HepG2 (cell line): ENCODE results near the gene WIPF2. TPM values are rescaled to one million over a fixed set of nuclear protein-coding genes. Genes with fewer than 3 reads are reported as not detected.

Experiments
- ATAC-seq: fragments of 200-7000 bp; cut with Tn5 transposase; 3 replicates; pipeline ENCODE4 v1.9.1; 2020; ENCODE audit warnings: mild to moderate bottlenecking, moderate library complexity
- BruUV-seq: library from RNA; stranded (reverse); fragments of 400-500 nt; replicated peaks from 2 replicates; lab custom pipeline; 2021; lab: Mats Ljungman, UMichigan
- CTCF ChIA-PET: fragments of 300-600 bp; formaldehyde crosslinking; extraction: SDS; loops from one replicate; lab custom pipeline; 2021; ENCODE audit warnings: low total read pairs, inconsistent platforms, low intra/inter-chr PET ratio; lab: Yijun Ruan, JAX
- POLR2A ChIA-PET: fragments of 350-600 bp; sonication (Branson Sonifier 250); formaldehyde crosslinking; loops from one replicate; lab custom pipeline; 2020; ENCODE audit warnings: antibody characterized with exemption, inconsistent platforms; lab: Yijun Ruan, JAX
- DNase-seq: peaks from one replicate; pipeline ENCODE4 v3.0.0-alpha.2; 2015; ENCODE audit warnings: low spot score
- FAIRE-seq: peaks from 3 replicates; lab custom pipeline; 2011; peaks lifted over from hg19 to GRCh38; lab: Jason Lieb, UNC
- H2AFZ ChIP-seq: one replicate; pipeline ENCODE4 v1.6.1; 2011; ENCODE audit warnings: low read length, inconsistent platforms
- H3K27ac ChIP-seq: fragments of 300-600 bp; 3 replicates; pipeline ENCODE4 v1.8.0; 2011; ENCODE audit warnings: mixed run types, mild to moderate bottlenecking, mixed read lengths, low read length, inconsistent platforms; ENCODE audit not compliant: insufficient read depth; ENCODE audit errors: extremely low read length
- H3K27me3 ChIP-seq, 2 experiments: fragments of 200-600 bp in 1 of 2; 2 replicates in 1 of 2; 3 replicates in 1 of 2; pipeline versions ENCODE4 v1.6.0 to v1.8.0; 2011; ENCODE audit warnings: low read length in 2 of 2, mild to moderate bottlenecking in 2 of 2, moderate library complexity in 2 of 2, inconsistent platforms in 1 of 2; ENCODE audit not compliant: insufficient read depth in 2 of 2, control insufficient read depth in 1 of 2
- H3K36me3 ChIP-seq, 2 experiments: fragments of 200-600 bp in 1 of 2; replicated peaks in 1 of 2; 2 replicates in 1 of 2; 3 replicates in 1 of 2; pipeline versions ENCODE4 v1.5.1 to v1.8.0; 2011; ENCODE audit warnings: low read length in 2 of 2, inconsistent platforms in 1 of 2; ENCODE audit not compliant: insufficient read depth in 2 of 2, control insufficient read depth in 1 of 2
- H3K4me1 ChIP-seq: 2 replicates; pipeline ENCODE4 v1.5.1; 2012; ENCODE audit warnings: low read length, inconsistent platforms; ENCODE audit not compliant: insufficient read depth
- H3K4me2 ChIP-seq: 2 replicates; pipeline ENCODE4 v1.6.0; 2011; ENCODE audit warnings: low read depth, low read length, inconsistent platforms
- H3K4me3 ChIP-seq, 3 experiments: fragments of 200-600 bp in 1 of 3; sonication (generic), shearing (Covaris generic) in 1 of 3; replicated peaks in 1 of 3; 2 replicates each; pipeline ENCODE4 v1.5.1; 2011 to 2016; ENCODE audit warnings: low read length in 3 of 3, inconsistent platforms in 2 of 3, low read depth in 2 of 3, mild to moderate bottlenecking in 2 of 3, control low read depth in 1 of 3, mixed read lengths in 1 of 3; ENCODE audit not compliant: insufficient read depth in 1 of 3
- H3K79me2 ChIP-seq: one replicate; pipeline ENCODE4 v1.6.1; 2011; ENCODE audit warnings: low read length, inconsistent platforms; ENCODE audit not compliant: insufficient read depth
- H3K9ac ChIP-seq: 2 replicates; pipeline ENCODE4 v1.6.0; 2011; ENCODE audit warnings: mild to moderate bottlenecking, low read depth, low read length, inconsistent platforms; ENCODE audit not compliant: insufficient read depth
- H3K9me3 ChIP-seq: 2 replicates; pipeline ENCODE4 v1.5.1; 2012; ENCODE audit warnings: mild to moderate bottlenecking, low read length
- H4K20me1 ChIP-seq: 2 replicates; pipeline ENCODE4 v1.6.0; 2011; ENCODE audit warnings: inconsistent platforms, mild to moderate bottlenecking, low read length, moderate library complexity; ENCODE audit not compliant: insufficient read depth
- AKAP8 ChIP-seq: sonication (generic); formaldehyde crosslinking; IDR thresholded peaks from 2 replicates; pipeline ENCODE4 v1.5.1; 2020; ENCODE audit warnings: mild to moderate bottlenecking, missing genetic modification reagents
- CAMTA2 ChIP-seq: sonication (generic); formaldehyde crosslinking; IDR thresholded peaks from 2 replicates; pipeline ENCODE4 v1.4.0; 2020; ENCODE audit warnings: mild to moderate bottlenecking, missing genetic modification reagents, borderline replicate concordance
- CCAR2 ChIP-seq: fragments of 200-400 bp; formaldehyde crosslinking; optimal IDR thresholded peaks from 2 replicates; pipeline ENCODE3; 2018; ENCODE audit warnings: low read depth, mild to moderate bottlenecking, low read length, moderate library complexity
- CEBPZ ChIP-seq: IDR thresholded peaks from 2 replicates; pipeline ENCODE4 v1.6.1; 2012; ENCODE audit warnings: low read length, improper control_type of control experiment
- FOXM1 ChIP-seq: sonication (generic); formaldehyde crosslinking; IDR thresholded peaks from 2 replicates; pipeline ENCODE4 v1.5.0; 2020; ENCODE audit warnings: missing genetic modification reagents
- MXD4 ChIP-seq: IDR thresholded peaks from 2 replicates; pipeline ENCODE4 v1.6.1; 2016; ENCODE audit warnings: mild to moderate bottlenecking, missing biosample characterization, missing genetic modification reagents
- PATZ1 ChIP-seq: sonication (generic); formaldehyde crosslinking; IDR thresholded peaks from 2 replicates; pipeline ENCODE4 v1.4.0; 2020; ENCODE audit warnings: missing genetic modification reagents
- SCMH1 ChIP-seq: sonication (generic); formaldehyde crosslinking; IDR thresholded peaks from 2 replicates; pipeline ENCODE4 v1.9.0; 2021; ENCODE audit warnings: missing genetic modification reagents, mild to moderate bottlenecking, borderline replicate concordance
- SRY ChIP-seq: sonication (generic); formaldehyde crosslinking; IDR thresholded peaks from 2 replicates; pipeline ENCODE4 v1.8.0; 2022; ENCODE audit warnings: mild to moderate bottlenecking, missing genetic modification reagents
- ZBTB26 ChIP-seq: IDR thresholded peaks from 2 replicates; pipeline ENCODE4 v1.6.1; 2016; ENCODE audit warnings: missing compliant biosample characterization, missing genetic modification reagents, borderline replicate concordance
- ZNF225 ChIP-seq: sonication (generic); formaldehyde crosslinking; IDR thresholded peaks from 2 replicates; pipeline ENCODE4 v1.4.0; 2020; ENCODE audit warnings: mild to moderate bottlenecking, missing genetic modification reagents
- ZNF253 ChIP-seq: sonication (generic); formaldehyde crosslinking; IDR thresholded peaks from 2 replicates; pipeline ENCODE4 v1.8.0; 2022; ENCODE audit warnings: mild to moderate bottlenecking, missing genetic modification reagents, borderline replicate concordance
- WGBS: methylation state at CpG from one replicate; pipeline ENCODE4 v1.1.6; 2017; ENCODE audit warnings: low lambda C conversion rate; 5-methylcytosine and 5-hydroxymethylcytosine counted together
- in situ Hi-C: cut with HindIII; loops from 2 replicates; pipeline ENCODE4 v1.10.0; 2017; ENCODE audit warnings: low pct_unique_long_range_greater_than_20kb; ENCODE audit not compliant: extremely low pct_ligation_motif_present
- intact Hi-C: fragments of 100-400 bp; cut with micrococcal nuclease; formaldehyde crosslinking; loops from one replicate; pipeline ENCODE4 v1.10.0; 2022; ENCODE audit not compliant: unreplicated experiment
- polyA plus RNA-seq, 8 experiments: library from polyadenylated mRNA; depleted of rRNA in 3 of 8; stranded (reverse) in 7 of 8; unstranded in 1 of 8; fragments of >200 nt; fragmentation: Illumina TruSeq in 4 of 8; extraction: Trizol in 4 of 8; gene quantifications; 2 replicates each; pipeline versions ENCODE4 v1.2.1 to v1.2.3, GENCODE V29; 2011 to 2016; ENCODE audit warnings: low read depth in 4 of 8, missing spikeins in 1 of 8, mixed read lengths in 1 of 8; ENCODE audit not compliant: insufficient read depth in 1 of 8
- total RNA-seq, 5 experiments: library from RNA; depleted of rRNA; stranded (reverse); fragments of >200 nt; fragmentation: Illumina TruSeq; extraction: Trizol; gene quantifications; 2 replicates each; pipeline ENCODE4 v1.2.3, GENCODE V29; 2016; ENCODE audit warnings: low read depth in 1 of 5

Gene WIPF2
- total and polyA plus RNA-seq, 2 of the 13 experiments (the other 11 are each of a cell fraction or from before 2014, with no cell fraction given): 7.2 to 10.8 TPM

- TF ChIP-seq SCMH1 (no peak), AKAP8 (CRISPR knock-in tag) (no peak)
- TF ChIP-seq, all 625 proteins: peak for 0
- Histone ChIP-seq H3K4me2 (no peak overlapping the region), H4K20me1 (no peaks in the 10 kb centered on the region), H2AFZ (no peak overlapping the region), H3K27ac (no peak overlapping the region), H3K27me3 (no peaks in the 10 kb centered on the region), H3K79me2 (no peaks in the 10 kb centered on the region), H3K36me3 (peaks cover 8 to 9% of the 10 kb centered on the region in 2 experiments; a peak in 3 of 5 replicates), H3K4me1 (peaks cover 26% of the 10 kb centered on the region), H3K9me3 (no peaks in the 10 kb centered on the region), H3K9ac (no peak overlapping the region), H3K4me3 (no peak overlapping the region)
- no peak for DNase-seq
- intact Hi-C loops: no loop called here
- CTCF ChIA-PET: no interaction called here
- no TSS peak for BruUV-seq
- ATAC-seq: no peak
- in situ Hi-C loops: no loop called here
- 96% methylated on average over 8 of the region's 8 CpGs for WGBS
- no peak for FAIRE-seq
- POLR2A ChIA-PET: no interaction called here
Measured at GRCh38 chr17:40181205-40181604, 37.9 kb upstream of the WIPF2 start.

GRCh38 chr17:40182606-40183005, 36.5 kb upstream of the WIPF2 start:
- H3K36me3 ChIP-seq: 0 out of 5 replicates have a peak, but pooled peaks cover 0 to 2% of the 10 kb centered on the region in 2 experiments
- no peak for FAIRE-seq
- H3K27ac ChIP-seq: no peak overlapping the region
- H3K9me3 ChIP-seq: no peaks in the 10 kb centered on the region
- no peak overlapping the region for H3K4me3 ChIP-seq
- ChIA-PET POLR2A (interaction anchor here (0.7 to 0.9 kb wide), 3 partner anchors 15 to 99 kb away, joined by 3 to 5 read pairs (median 3); partner anchors contain the start of gene WIPF2), CTCF (no interaction called here)
- H3K79me2 ChIP-seq: no peaks in the 10 kb centered on the region
- ATAC-seq: no peak
- in situ Hi-C loops: no loop called here
- no peak overlapping the region for H3K9ac ChIP-seq
- H4K20me1 ChIP-seq: no peaks in the 10 kb centered on the region
- H3K27me3 ChIP-seq: no peaks in the 10 kb centered on the region
- no peak overlapping the region for H2AFZ ChIP-seq
- no peak for DNase-seq
- H3K4me1 ChIP-seq: peaks cover 26% of the 10 kb centered on the region
- no TSS peak for BruUV-seq
- H3K4me2 ChIP-seq: no peak overlapping the region
- intact Hi-C loops: no loop called here
- WGBS: 94% methylated on average over 5 of the region's 6 CpGs
- TF ChIP-seq FOXM1 (CRISPR knock-in tag) (no peak), PATZ1 (CRISPR knock-in tag) (no peak), ZBTB26 (no peak), SRY (CRISPR knock-in tag) (no peak), CCAR2 (no peak), MXD4 (CRISPR knock-in tag) (no peak), ZNF225 (CRISPR knock-in tag) (no peak), CAMTA2 (CRISPR knock-in tag) (no peak), ZNF253 (no peak), CEBPZ (no peak)
